Endodermal cell (in vitro differentiated cells): ENCODE results near the gene CEP68. TPM values are rescaled to one million over a fixed set of nuclear protein-coding genes. Genes with fewer than 3 reads are reported as not detected.

ENCODE experiments used
- DNase-seq: peaks from one replicate; pipeline ENCODE4 v3.0.0-alpha.2; 2017
- H3K27ac ChIP-seq: 2 replicates; pipeline ENCODE4 v1.5.1; 2013; ENCODE audit warnings: mild to moderate bottlenecking, low read depth, low read length, moderate library complexity
- H3K27me3 ChIP-seq: 2 replicates; pipeline ENCODE4 v1.6.1; 2013; ENCODE audit warnings: mild to moderate bottlenecking, low read length, moderate library complexity; ENCODE audit not compliant: insufficient read depth, control insufficient read depth, poor library complexity, severe bottlenecking
- H3K36me3 ChIP-seq: 2 replicates; pipeline ENCODE4 v1.7.0; 2013; ENCODE audit warnings: mild to moderate bottlenecking, low read length, moderate library complexity; ENCODE audit not compliant: control insufficient read depth, insufficient read depth
- H3K4me1 ChIP-seq: one replicate; pipeline ENCODE4 v1.7.0; 2013; ENCODE audit warnings: low read length; ENCODE audit not compliant: control insufficient read depth, insufficient read depth
- H3K4me3 ChIP-seq: 2 replicates; pipeline ENCODE4 v1.5.1; 2013; ENCODE audit warnings: mild to moderate bottlenecking, low read length, moderate library complexity
- H3K9ac ChIP-seq: 2 replicates; pipeline ENCODE4 v1.6.1; 2013; ENCODE audit warnings: mild to moderate bottlenecking, low read length, moderate library complexity; ENCODE audit not compliant: poor library complexity, severe bottlenecking; ENCODE audit errors: extremely low read depth
- H3K9me3 ChIP-seq: 2 replicates; pipeline ENCODE4 v1.6.1; 2013; ENCODE audit warnings: mild to moderate bottlenecking, low read length, moderate library complexity; ENCODE audit not compliant: control insufficient read depth
- H3K27ac Mint-ChIP-seq: 2 replicates; pipeline ENCODE4 v1.8.0; 2020; ENCODE audit warnings: mixed read lengths
- H3K27me3 Mint-ChIP-seq: 2 replicates; pipeline ENCODE4 v1.8.0; 2021; ENCODE audit warnings: mild to moderate bottlenecking, mixed read lengths; ENCODE audit not compliant: insufficient read depth
- H3K36me3 Mint-ChIP-seq: 2 replicates; pipeline ENCODE4 v1.8.0; 2020; ENCODE audit warnings: low read depth, mixed read lengths
- H3K4me1 Mint-ChIP-seq: 2 replicates; pipeline ENCODE4 v1.8.0; 2020; ENCODE audit warnings: mixed read lengths
- H3K4me3 Mint-ChIP-seq: 2 replicates; pipeline ENCODE4 v1.8.0; 2020; ENCODE audit warnings: mild to moderate bottlenecking, moderate library complexity, mixed read lengths
- H3K9me3 Mint-ChIP-seq: 2 replicates; pipeline ENCODE4 v1.8.0; 2020; ENCODE audit warnings: mild to moderate bottlenecking, mixed read lengths
- CTCF ChIP-seq: fragments of 200-600 bp; sonication (generic); conservative IDR thresholded peaks from 2 replicates; pipeline ENCODE4 v1.5.0; 2021; ENCODE audit warnings: antibody characterized with exemption, mild to moderate bottlenecking
- whole genome bisulfite sequencing, 2 experiments: methylation state at CpG; one replicate each; pipeline versions ENCODE4 v1.1.5 to v1.1.7; 2013; ENCODE audit warnings: missing lambda C conversion rate in 2 of 2, mixed read lengths in 1 of 2; ENCODE audit not compliant: insufficient coverage in 1 of 2, insufficient read length in 1 of 2; 5-methylcytosine and 5-hydroxymethylcytosine counted together
- total RNA-seq, 2 donors: library from RNA; stranded (reverse); fragmentation: NEBNext Ultra II Directional in 1 of 2; extraction: Animal tissue kit (Norgen Biotek cat#: 25700) in 1 of 2; gene quantifications; 2 replicates in 1 of 2; 3 replicates in 1 of 2; pipeline ENCODE4 v1.2.1, GENCODE V29; 2021

CEP68 gene
- total RNA-seq, 2 donors from 2014 or later = 13.7 to 17.7 TPM

GRCh38 chr2:65077898-65078297, 21.7 kb downstream of the CEP68 start:
- no peak overlapping the region for H3K27ac ChIP-seq
- peaks cover 89% of the 10 kb centered on the region for H3K36me3 ChIP-seq
- Mint-ChIP-seq H3K9me3 (no peaks in the 10 kb centered on the region), H3K36me3 (peaks cover 59% of the 10 kb centered on the region), H3K27ac (peak overlapping the region; percentile 82), H3K27me3 (no peaks in the 10 kb centered on the region), H3K4me3 (no peak overlapping the region), H3K4me1 (peaks cover 24% of the 10 kb centered on the region)
- no peak for TF ChIP-seq CTCF
- WGBS, 2 experiments = 87 to 100% methylated on average over 1 to 7 of the region's 7 CpGs
- H3K4me3 ChIP-seq = no peak overlapping the region
- no peaks in the 10 kb centered on the region for H3K9me3 ChIP-seq
- H3K4me1 ChIP-seq = peaks cover 7% of the 10 kb centered on the region
- H3K27me3 ChIP-seq = no peaks in the 10 kb centered on the region
- DNase-seq = no peak
- no peak overlapping the region for H3K9ac ChIP-seq

GRCh38 chr2:65079017-65079416, 22.8 kb downstream of the CEP68 start:
- H3K9me3 ChIP-seq = no peaks in the 10 kb centered on the region
- no peak overlapping the region for H3K27ac Mint-ChIP-seq
- no peak for DNase-seq
- H3K4me1 Mint-ChIP-seq = peaks cover 24% of the 10 kb centered on the region
- H3K36me3 Mint-ChIP-seq = peaks cover 61% of the 10 kb centered on the region
- H3K9me3 Mint-ChIP-seq = no peaks in the 10 kb centered on the region
- no peak overlapping the region for H3K4me3 ChIP-seq
- H3K4me1 ChIP-seq = peaks cover 7% of the 10 kb centered on the region
- H3K4me3 Mint-ChIP-seq = no peak overlapping the region
- H3K27me3 ChIP-seq = no peaks in the 10 kb centered on the region
- H3K27ac ChIP-seq = no peak overlapping the region
- peaks cover 89% of the 10 kb centered on the region for H3K36me3 ChIP-seq
- no peak overlapping the region for H3K9ac ChIP-seq
- no peaks in the 10 kb centered on the region for H3K27me3 Mint-ChIP-seq
- TF ChIP-seq CTCF = no peak
- 96% methylated on average over 6 of the region's 6 CpGs for WGBS, 2 experiments

- Mint-ChIP-seq H3K4me3 (no peak overlapping the region), H3K27ac (no peak overlapping the region), H3K27me3 (no peaks in the 10 kb centered on the region), H3K9me3 (no peaks in the 10 kb centered on the region), H3K36me3 (peaks cover 63% of the 10 kb centered on the region), H3K4me1 (peaks cover 16% of the 10 kb centered on the region)
- Histone ChIP-seq H3K27ac (no peak overlapping the region), H3K4me1 (no peaks in the 10 kb centered on the region), H3K4me3 (no peak overlapping the region), H3K27me3 (no peaks in the 10 kb centered on the region), H3K9ac (no peak overlapping the region), H3K36me3 (peaks cover 87% of the 10 kb centered on the region), H3K9me3 (no peaks in the 10 kb centered on the region)
- TF ChIP-seq CTCF = no peak
- DNase-seq = no peak
- 92 to 98% methylated on average over 2 to 4 of the region's 4 CpGs for WGBS, 2 experiments
Measured at GRCh38 chr2:65081232-65081685, 25.0 kb downstream of the CEP68 start.
